Lower leg skin (tissue), 4 donors: Measurements from ENCODE around the gene TMEM121B. TPM values are rescaled to one million over a fixed set of nuclear protein-coding genes. Genes with fewer than 3 reads are reported as not detected.

ENCODE experiments used
- DNase-seq, 2 donors: peaks; one replicate each; pipeline ENCODE4 v3.0.0-alpha.2; 2019; ENCODE audit warnings: low spot score in 2 of 2
- H3K4me3 ChIP-seq: fragments of 200-600 bp; sonication (generic); 2 replicates; pipeline ENCODE4 v1.5.1; 2017; ENCODE audit warnings: mild to moderate bottlenecking, low read depth; ENCODE audit not compliant: poor library complexity, severe bottlenecking
- POLR2A ChIP-seq, 2 donors: fragments of 450-650 bp; IDR thresholded peaks; one replicate each; pipeline ENCODE4 v1.6.1; 2016 to 2017; ENCODE audit warnings: antibody characterized with exemption in 2 of 2, mild to moderate bottlenecking in 1 of 2, moderate library complexity in 1 of 2
- WGBS, 2 donors: methylation state at CpG; one replicate each; pipeline ENCODE4 v1.1.5; 2018; 5-methylcytosine and 5-hydroxymethylcytosine counted together
- intact Hi-C: fragments of 100-400 bp; cut with DNase I; formaldehyde crosslinking; loops from one replicate; pipeline ENCODE4 v1.15.0; 2023; ENCODE audit warnings: low total_unique reads
- total RNA-seq, 4 donors: library from RNA; depleted of rRNA; stranded (reverse); fragments of >200 nt; gene quantifications; one replicate each; pipeline ENCODE4 v1.1.0, GENCODE V29; 2016
- TF ChIP-seq, protein P1 (sequence below), 3 donors: fragments of 450-650 bp; IDR thresholded peaks; one replicate each; pipeline ENCODE4 v1.5.1; 2016; ENCODE audit warnings: antibody characterized with exemption in 3 of 3, mild to moderate bottlenecking in 3 of 3, moderate library complexity in 2 of 3

TMEM121B gene
- total RNA-seq, 4 donors from 2014 or later: 0.53 to 2.6 (median 1.0) TPM

DNA sequence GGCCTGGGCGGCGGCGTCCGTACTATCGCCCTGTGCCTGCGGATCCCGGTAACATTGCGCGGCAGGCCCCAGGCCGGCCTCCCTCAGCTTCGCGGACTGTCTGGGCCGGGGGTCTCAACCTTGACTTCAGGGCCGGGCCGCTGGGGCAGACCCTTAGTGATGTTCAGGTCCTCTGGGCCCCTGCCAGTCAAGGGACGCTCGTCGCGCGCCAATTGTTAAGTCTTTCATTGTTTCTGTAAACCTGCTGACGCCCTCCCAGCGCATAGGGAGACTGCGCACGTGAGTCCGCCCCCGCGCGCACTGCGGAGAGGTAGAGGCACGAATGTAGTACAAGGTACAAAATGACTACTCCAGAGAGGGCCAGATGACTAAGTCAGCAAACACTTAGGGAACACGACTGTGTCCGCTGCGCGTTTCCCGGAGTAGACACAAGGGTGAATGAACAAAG lies 38.4 kb upstream of the TMEM121B start:
- TF ChIP-seq, protein P1, sequence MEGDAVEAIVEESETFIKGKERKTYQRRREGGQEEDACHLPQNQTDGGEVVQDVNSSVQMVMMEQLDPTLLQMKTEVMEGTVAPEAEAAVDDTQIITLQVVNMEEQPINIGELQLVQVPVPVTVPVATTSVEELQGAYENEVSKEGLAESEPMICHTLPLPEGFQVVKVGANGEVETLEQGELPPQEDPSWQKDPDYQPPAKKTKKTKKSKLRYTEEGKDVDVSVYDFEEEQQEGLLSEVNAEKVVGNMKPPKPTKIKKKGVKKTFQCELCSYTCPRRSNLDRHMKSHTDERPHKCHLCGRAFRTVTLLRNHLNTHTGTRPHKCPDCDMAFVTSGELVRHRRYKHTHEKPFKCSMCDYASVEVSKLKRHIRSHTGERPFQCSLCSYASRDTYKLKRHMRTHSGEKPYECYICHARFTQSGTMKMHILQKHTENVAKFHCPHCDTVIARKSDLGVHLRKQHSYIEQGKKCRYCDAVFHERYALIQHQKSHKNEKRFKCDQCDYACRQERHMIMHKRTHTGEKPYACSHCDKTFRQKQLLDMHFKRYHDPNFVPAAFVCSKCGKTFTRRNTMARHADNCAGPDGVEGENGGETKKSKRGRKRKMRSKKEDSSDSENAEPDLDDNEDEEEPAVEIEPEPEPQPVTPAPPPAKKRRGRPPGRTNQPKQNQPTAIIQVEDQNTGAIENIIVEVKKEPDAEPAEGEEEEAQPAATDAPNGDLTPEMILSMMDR (IDR thresholded peaks at IDR 0.05): no peak
- TF ChIP-seq POLR2A (IDR thresholded peaks at IDR 0.05): no peak
- peak; percentile 36 to 90 for DNase-seq
- 1 to 9% methylated on average over 20 to 32 of the region's 35 CpGs for WGBS, 2 donors
- H3K4me3 ChIP-seq: peak overlapping the region; percentile 50
- intact Hi-C loops: no loop called here

DNA sequence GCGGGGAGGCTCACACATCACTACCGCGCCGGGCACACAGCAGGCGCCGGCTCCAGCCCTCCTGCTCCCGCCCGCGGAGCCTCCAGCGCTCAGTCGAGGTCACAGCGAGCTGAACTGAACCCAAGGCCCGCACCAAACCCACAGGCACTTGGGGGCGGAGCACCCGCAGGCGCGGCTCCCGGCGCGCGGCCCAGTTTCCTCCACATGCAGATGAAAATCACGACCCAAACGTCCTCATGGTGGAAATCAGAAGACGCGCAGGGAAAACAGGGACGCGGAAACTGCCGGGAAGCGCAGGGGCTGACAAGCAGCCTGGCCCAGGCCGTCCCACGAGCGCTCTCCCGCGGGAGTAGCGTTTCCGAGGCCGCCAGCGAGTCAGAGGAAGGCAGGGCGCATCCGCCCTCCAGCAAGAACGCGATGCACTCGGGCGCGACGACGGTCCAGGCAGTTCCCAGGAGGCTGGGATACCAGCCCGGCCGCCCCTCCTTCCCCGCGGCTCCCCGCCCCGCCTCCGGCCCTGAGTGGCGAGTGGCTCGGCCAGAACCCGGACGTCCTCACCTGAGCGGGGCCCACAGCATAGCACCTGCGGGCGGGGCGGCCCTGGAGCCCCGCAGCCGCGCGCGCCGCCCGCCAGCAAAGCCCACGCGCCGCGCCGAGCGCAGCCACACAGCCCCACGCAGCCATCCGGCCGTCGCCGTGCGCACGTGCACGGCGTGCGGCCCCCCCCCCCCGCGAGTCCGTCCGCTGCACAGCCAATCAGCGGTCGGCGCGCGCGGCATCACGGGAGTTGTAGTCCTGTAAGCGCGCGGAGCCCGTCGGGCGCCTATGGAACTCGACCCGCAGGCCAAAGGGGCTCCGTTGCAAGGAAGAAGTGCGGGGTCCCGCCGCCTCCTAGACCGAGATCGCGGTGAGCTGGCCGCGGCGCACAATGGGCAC lies 37.7 kb upstream of the TMEM121B start, which contains the start of gene HDHD5:
TSS of gene HDHD5 (minus strand) at position 710 of the 936 bp plus-strand sequence. CDS start at position 684, 26 bp downstream.
- intact Hi-C loops: no loop called here
- no peak for TF ChIP-seq POLR2A (IDR thresholded peaks at IDR 0.05)
- TF ChIP-seq, protein P1 (IDR thresholded peaks at IDR 0.05): no peak
- peak; percentile 85 to 98 for DNase-seq
- H3K4me3 ChIP-seq: peak within 1 kb of the TSS; percentile 50
- 0 to 1% methylated on average over 6 to 101 of the region's 114 CpGs for WGBS, 2 donors

DNA sequence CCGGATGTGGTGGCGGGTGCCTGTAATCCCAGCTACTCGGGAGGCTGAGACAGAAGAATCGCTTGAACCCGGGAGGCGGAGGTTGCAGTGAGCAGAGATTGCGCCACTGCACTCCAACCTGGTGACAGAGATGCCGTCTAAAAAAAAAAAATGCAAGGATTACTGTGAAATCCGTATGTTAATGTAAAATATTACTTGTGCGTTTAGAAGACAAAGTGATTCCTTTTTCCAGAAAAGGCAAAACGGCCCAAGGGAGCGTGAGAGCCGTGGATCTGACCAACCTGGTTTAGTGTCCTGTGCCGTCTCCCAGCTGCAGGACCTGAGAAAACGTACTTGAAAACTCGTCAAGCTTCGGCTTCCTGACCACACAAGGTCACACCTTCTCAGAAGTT lies 37.0 kb upstream of the TMEM121B start:
- TF ChIP-seq, protein P1 (IDR thresholded peaks at IDR 0.05): no peak
- TF ChIP-seq POLR2A (IDR thresholded peaks at IDR 0.05): no peak
- no peak for DNase-seq
- intact Hi-C loops: no loop called here
- peak overlapping the region; percentile 50 for H3K4me3 ChIP-seq
- WGBS, 2 donors: 44 to 47% methylated on average over 17 of the region's 17 CpGs

DNA sequence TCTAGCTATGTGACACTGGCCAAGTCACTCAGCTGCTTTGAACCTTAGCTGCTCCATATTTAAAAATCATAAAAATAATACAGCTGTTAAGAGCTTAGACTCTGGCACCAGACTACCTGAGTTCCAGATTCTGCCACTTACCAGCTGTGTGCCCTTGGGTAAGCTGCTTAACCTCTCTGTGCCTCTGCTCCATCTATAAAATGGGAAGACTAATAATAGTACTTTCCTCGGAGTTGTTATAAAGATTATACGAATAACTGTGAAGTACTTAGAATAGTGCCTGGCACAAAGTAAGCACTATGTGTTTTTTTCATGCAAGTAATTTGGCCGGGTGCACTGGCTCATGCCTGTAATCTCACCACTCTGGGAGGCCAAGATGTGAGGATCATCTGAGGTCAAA lies 36.6 kb upstream of the TMEM121B start:
- no peak for DNase-seq
- 79 to 85% methylated on average over 3 of the region's 3 CpGs for WGBS, 2 donors
- intact Hi-C loops: no loop called here
- TF ChIP-seq, protein P1 (IDR thresholded peaks at IDR 0.05): no peak
- TF ChIP-seq POLR2A (IDR thresholded peaks at IDR 0.05): no peak
- no peak overlapping the region for H3K4me3 ChIP-seq

- no peak overlapping the region for H3K4me3 ChIP-seq
- DNase-seq: no peak
- TF ChIP-seq, protein P1 (IDR thresholded peaks at IDR 0.05): no peak
- no peak for TF ChIP-seq POLR2A (IDR thresholded peaks at IDR 0.05)
- WGBS, 2 donors: 80 to 84% methylated on average over 3 of the region's 3 CpGs
- intact Hi-C loops: no loop called here
Measured at GRCh38 chr22:17155941-17156340, 34.8 kb upstream of the TMEM121B start.
